ENCODE data around the gene MT1E. TPM values are rescaled to one million over a fixed set of nuclear protein-coding genes. Genes with fewer than 3 reads are reported as not detected.
A peak's percentile ranks its signal among the peaks of the same experiment; 100 is the strongest.
"Not testable (repeated sequence)": the region's sequence is repeated elsewhere in the genome, so short reads cannot be mapped to it uniquely, and the experiment has no call there.

Gene MT1E
- total RNA-seq, 1 experiment from 2014 or later: 89.4 TPM

DNA sequence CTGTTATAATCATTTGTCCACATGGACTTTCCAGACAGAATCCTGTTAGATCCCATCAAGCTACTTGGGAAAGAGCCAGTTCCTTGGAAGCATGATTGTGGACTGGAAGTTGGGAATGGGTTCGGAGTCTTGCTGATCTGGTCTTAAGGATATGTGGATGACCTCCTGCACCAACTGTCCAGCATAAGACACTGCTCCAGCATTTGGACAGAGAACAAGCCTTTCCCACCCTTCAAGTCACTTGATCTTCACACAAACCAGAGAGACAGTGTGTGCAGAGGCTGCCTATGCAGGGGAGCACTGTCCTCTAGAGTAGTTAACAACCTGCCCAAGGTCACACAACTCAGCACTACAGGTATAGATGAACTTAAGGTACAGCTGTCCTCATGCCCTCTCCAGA, 20.3 kb downstream of the MT1E start:
- no peak for DNase-seq (ENCODE audit: low read depth)

DNA sequence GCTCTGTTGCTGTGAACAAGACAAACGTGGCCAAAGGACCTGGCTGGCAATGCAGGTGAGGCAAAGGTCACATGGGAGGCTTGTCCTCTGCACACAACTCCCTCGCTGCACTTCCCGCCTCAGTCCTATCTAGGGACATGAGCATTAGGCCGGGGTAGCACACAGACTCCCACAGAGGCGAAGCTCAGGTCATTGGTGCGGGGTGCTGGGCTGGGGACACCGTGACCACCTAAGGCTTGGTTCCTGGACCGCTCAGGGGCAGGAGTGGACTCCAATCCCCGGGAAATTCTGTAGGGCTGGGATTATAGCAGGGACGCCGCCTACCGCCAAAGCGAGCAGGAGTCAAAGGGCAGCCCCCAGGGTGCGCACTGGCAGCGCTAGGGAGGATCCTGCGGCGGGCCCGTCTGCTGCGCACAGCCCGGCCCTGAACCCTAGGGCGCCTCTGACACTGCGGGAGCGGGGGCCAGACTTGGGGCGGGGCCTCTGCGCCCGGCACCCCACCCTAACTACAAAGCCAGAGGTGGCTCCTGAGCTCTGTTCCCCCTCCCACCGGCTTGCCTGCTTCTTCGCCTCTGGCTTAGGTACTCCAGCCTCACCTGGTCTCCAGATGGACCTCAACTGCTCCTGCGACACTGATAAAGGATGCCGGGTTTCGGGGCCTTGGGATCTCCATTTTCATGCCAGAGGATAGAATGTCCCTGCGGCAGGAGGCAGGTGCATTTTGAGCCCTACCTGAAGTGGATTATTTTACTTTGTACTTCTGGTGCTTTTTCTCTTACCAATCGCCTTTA, 22.3 kb downstream of the MT1E start:
- DNase-seq (ENCODE audit: low read depth): no peak

DNA sequence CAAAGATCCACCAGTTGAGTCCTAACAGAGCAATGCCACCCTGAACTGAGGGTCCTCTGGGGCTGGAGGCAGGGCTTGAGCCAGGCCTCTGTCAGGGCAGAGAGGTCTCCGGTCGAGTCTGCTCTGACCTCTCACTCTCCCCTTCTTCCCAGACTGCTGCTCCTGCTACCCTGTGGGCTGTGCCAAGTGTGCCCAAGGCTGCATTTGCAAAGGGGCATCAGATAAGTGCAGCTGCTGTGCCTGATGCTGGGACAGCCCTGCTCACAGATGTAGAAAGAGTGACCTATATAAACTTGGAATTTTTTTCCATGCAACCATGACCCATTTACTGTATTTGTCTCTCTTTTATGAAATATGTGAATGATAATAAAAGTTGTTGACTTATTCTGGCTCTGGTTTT, 23.7 kb downstream of the MT1E start:
- DNase-seq (ENCODE audit: low read depth): no peak

DNA sequence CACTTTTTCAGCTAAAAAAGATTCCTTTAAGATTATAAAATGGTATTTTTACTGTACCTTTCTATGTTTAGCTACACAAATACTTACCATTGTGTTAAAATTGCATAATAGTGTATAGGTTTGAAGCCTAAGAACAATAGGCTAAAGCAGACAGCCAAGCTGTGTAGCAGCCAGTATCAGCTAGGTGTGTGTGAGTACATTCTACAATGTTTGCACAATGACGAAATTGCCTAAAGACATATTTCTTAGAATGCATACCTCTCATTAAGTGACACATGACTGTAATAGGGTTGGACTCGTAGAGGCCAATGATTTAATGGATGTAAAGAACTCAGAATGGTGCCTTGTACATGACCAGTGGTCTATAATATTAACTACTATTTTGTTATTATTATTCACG, 24.2 kb downstream of the MT1E start:
- DNase-seq (ENCODE audit: low read depth): no peak

DNA sequence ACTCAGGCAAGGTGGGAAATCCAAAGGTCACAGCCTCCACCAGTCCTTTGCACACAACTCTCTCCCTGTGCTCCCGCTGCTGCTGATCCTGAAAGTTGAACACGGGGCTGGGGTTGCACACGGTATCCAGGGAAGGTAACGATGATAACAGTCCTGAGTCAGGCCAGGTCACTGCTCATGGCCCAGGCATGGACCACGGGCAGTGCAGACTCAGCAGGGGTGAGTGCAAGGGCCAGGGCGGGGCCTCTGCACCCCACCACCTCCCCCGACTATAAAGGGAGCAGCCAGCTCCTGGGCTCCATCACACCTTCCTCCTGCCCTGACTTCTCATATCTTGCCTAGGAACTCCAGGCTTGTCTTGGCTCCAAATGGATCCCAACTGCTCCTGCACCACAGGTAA, 26.0 kb downstream of the MT1E start, which contains the start of gene MT1B:
MT1B (plus strand) TSS at position 301 of the 400 bp plus-strand sequence; CDS start at position 369, 68 bp downstream.
- no peak for DNase-seq (ENCODE audit: low read depth)

DNA sequence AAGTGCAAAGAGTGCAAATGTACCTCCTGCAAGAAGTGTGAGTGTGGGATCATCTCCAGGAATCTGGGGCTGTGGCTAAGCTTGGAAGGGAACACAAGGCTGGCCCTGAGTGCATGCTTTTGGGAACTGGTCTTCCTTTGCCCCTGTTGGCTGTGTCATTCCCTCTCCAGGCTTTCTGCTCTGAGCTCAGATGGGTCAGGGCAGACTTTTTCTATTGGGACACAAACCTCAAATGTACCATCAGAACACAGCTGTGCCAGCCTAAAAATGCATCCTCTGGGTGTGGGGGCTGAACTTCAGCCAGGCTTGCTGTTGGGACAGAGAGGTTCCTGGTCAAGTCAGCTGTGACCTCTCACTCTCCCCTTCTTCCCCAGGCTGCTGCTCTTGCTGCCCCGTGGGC, 27.0 kb downstream of the MT1E start:
- DNase-seq (ENCODE audit: low read depth): no peak

DNA sequence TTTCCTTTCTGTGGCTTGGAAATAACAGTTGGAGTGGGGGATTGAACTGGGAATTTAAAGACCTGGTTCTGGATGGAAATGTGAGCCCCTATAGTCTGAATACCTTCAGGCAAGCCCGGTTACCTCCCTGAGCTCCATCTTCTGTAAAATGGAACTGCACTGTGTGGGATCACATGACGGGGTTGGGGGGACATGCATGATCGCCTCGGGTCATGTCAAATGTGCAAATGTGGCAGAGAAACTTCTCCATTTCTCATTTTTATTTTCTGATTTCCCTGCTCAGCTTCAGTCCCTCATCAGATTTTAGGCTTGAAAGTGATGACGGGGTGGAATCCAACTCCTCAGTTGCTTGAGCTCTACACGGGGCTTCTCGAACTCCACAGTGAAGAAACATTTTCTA, 27.6 kb downstream of the MT1E start:
- no peak for DNase-seq (ENCODE audit: low read depth)

DNA sequence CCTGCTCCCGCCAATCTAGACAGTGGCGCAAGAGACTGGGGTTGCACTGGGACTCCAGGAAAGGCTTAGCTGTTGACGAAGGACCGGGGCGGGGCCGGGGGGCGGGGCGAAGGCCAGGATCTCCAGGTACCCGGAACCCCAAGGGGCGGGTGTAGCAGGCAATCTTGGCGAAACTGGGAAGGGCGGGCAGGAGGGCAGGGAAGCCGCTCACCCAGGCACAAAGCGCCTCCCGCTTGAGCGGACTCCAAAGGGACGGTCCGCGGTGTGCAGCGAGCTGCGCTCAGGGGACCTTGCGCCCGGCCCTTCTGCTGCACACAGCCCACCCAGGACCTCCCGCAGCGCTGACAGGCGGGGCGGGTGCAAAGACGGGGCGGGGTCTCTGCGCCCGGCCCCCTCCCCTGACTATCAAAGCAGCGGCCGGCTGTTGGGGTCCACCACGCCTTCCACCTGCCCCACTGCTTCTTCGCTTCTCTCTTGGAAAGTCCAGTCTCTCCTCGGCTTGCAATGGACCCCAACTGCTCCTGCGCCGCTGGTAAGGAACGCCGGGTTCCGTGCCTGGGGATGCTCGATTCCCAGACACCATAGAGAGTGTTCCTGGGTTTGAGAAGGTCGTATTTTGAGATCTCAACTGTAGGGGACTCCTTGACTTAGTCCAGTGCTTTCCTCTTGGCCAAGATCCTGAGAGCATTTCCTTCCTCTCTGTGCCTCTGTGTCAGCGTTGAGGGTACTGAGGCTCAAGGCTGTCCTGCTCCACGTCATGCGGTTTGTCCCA, 32.2 kb downstream of the MT1E start, which contains the start of gene MT1F:
MT1F (plus strand) TSS at position 405 of the 772 bp plus-strand sequence; CDS start at position 505, 100 bp downstream.
- peak; percentile 79 for DNase-seq (ENCODE audit: low read depth)

DNA sequence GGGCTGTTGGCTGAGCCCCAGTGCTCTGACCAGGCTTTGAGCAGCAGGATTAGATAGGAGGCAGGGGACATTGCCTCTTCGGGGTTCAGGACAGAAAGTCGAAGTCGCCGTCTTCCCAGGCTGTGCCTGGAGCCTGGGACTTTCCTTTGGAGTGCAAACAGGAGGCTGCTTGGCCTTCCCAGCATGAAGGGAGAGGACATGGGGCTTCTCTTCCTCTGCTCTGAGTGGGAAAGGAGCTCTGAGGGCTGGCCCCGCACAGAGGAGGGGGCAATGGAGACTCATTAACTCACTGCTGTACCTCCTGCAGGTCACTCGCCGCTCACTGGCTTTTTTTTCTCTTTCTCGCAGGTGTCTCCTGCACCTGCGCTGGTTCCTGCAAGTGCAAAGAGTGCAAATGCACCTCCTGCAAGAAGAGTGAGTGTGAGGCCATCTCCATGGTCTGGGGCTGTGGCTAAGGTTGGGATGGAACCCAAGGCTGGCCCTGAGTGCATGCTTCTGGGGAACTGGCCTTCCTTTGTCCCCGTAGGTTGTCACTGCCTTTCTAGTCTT, 32.8 kb downstream of the MT1E start:
- no peak for DNase-seq (ENCODE audit: low read depth)

DNA sequence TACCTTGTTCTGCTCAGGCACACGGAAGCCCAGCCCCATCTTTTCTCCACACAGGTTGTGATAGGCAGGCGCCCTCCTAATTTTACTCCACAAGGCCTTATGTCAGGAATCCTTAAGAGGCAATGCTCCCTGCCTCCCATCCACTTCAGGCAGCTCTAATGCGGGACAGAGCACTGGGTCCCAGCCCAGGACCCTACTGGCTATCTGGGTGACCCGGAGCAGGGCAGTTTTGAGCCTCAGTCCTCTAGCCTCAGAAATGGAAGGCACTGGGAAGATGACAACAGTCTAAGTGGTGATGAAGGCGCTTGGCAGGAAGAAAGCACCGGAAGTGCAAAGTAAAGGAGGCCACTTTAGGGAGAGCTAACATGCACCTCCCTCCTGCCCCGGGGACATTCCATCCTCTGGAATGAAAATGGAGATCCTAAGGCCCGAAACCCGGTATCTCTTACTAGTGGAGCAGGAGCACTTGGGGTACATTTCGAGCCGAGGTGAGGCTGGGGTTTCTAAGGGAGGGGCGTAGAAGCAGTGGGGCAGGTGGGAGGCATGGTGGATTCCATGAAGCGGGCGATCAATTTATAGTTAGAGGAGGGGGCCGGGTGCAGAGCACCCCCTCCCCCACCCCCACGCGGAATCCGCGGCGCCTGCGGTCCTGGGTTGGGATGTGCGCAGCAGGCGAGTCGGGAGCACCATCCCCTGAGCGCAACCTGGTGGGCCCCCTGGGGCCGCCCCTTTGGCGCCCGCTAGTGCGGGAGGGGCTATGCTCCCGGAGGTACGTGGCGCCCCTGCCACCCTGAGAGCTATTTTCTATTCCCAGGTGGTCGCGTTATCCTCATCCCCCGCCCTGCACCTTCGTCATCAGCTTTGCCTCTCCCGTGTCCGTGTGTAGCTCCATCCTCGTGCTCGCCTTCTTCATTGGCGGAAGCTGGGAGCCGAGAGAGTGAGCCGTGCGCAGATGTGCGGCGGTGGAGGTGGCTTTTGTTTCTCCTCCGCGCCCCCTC, 37.1 kb downstream of the MT1E start:
- DNase-seq (ENCODE audit: low read depth): no peak

DNA sequence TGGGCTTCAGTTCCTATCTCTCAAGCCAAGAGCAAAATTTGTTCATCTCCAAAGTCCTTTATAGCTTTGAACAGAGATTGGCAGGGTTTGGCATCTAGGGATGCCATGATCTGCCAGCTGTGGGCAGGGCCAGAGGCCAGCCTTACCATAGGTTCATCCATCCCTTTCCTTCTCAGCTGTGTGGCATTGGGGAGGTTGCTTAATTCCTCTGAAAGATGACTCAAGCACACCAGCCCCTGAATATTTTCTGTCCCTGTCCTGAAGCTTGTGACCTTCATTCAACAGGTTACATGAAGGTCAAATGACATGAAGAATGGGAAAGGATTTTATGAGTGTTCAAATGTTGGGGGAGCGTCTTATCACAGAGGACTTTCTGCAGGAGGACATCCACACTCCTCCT, 38.9 kb downstream of the MT1E start:
- DNase-seq (ENCODE audit: low read depth): no peak

DNA sequence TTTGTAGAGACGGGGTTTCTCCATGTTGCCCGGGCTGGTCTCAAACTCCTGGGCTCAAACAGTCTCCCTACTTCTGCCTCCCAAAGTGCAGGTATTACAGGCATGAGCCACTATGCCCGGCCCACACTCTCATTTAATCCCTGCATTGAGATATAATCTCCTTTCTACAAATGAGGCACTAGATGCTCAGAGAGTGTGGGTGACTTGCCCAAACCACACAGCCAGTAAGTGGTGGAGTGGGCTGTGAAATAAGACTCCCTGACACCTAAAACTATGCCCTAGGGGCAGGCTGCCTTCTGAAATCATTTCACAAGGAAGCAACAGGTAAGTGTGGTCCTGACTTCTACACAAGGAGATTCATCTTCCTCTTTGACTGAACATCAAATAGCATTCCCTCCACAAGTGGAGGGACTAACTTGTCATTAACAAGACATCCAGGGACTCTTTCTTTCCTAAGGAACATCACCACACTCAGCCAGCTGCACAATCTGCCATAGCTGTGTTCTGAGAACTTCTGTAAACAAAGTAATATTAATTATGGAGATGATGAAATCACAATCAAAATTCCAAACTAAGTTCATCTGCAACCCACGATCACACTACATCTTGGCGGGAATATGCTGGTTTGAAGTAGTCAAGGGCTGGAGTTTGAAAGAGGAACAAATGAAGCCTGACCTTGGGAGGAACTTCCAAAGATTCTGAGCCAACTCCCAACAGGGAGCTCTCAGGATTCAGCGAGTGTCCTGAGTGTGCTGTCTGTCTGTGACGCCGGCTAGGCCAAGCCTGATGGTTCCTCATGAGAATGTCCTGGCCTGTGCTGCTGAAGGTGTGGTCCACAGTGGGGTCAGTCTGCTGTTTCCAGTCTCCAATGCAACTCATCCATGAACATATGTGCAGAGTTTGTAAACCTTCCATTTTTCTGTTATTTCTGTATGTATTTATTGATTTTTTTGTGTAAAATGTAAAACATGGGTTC, 40.0 kb downstream of the MT1E start:
- not testable (repeated sequence) for DNase-seq (ENCODE audit: low read depth)

DNA sequence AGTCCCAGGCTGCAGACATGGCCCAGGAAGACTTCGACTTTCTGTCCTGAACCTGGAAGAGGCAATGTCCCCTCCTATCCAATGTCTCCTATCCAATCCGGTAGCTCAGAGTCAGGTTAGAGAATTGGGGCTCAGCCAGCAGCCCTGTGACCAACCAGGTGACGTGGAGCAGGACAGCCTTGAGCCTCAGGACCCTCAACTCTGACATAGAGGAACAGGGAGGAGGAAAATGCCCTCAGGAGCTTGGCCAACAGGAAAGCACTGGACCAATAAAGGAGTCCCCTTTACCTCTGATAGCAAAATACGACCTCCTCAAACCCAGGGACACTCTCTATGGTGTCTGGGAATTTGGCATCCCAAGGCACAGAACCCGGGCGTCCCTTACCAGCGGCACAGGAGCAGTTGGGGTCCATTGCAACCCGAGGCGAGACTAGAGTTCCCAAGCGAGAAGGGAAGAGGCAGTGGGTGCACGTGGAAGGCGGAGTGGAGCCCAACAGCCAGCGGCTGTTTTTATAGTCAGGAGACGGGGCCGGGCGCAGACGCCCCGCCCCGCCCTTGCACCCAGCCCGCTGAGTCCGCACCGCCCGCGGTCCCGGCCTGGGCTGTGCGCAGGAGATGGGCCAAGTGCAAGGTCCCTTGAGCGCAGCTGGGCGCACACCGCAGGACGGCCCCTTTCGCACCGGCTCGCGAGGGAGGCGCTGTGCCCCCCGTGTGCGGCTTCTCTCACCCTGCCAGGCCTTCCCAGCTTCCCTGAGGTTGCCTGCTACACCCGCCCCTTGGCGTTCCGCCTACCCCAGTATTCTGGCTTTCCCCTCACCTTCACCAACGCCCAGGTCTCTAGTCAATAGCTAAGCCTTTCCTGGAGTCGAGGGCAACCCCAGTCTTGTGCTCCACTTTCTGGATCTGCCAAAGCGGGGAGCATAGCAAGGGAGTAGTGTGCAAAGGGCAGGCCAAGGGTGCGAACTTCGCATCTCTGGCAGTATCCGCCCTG, 42.3 kb downstream of the MT1E start, which contains the start of gene MT1G:
MT1G (minus strand) TSS at position 485 of the 991 bp plus-strand sequence; CDS start at position 413, 72 bp downstream.
- no peak for DNase-seq (ENCODE audit: low read depth)

DNA sequence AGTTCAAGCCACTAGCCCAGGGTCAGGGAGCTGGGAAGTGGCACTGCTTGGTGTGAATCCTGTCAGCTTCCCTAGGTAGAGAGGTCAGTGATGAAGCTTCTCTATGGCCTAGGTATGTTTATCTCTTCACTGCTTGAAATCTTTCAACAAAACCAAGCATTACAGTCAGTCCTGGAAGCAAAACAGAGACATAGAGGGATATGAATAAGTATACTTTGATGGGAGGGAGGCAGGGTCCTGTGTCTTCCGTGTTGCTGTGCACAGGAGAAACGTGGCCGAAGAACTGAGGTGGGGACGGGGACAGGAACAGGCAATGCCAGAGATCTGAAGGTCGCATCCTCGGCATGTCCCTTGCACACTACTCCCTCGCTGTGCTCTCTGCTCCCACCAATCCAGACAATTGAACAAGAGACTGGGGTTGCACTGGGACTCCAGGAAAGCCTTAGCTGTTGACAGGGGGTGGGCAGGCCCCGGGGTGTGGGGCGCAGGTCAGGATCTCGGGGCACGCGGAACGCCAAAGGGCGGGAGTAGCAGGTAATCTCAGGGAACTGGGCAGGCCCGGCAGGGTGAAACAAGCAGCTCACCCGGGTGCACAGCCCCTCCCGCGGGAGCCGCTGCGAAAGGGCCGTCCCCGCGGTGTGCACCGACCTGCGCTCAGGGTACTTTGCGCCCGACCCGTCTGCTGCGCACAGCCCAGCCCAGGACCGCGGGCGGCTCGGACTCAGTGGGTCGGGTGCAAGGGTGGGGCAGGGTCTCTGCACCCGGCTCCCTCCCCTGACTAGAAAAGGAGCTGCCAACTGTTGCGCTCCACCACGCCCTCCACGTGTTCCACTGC, 43.6 kb downstream of the MT1E start, which contains the start of gene MT1H:
MT1H (plus strand) TSS at position 810 of the 835 bp plus-strand sequence. CDS start 71 bp downstream, outside the sequence.
- DNase-seq (ENCODE audit: low read depth): no peak

DNA sequence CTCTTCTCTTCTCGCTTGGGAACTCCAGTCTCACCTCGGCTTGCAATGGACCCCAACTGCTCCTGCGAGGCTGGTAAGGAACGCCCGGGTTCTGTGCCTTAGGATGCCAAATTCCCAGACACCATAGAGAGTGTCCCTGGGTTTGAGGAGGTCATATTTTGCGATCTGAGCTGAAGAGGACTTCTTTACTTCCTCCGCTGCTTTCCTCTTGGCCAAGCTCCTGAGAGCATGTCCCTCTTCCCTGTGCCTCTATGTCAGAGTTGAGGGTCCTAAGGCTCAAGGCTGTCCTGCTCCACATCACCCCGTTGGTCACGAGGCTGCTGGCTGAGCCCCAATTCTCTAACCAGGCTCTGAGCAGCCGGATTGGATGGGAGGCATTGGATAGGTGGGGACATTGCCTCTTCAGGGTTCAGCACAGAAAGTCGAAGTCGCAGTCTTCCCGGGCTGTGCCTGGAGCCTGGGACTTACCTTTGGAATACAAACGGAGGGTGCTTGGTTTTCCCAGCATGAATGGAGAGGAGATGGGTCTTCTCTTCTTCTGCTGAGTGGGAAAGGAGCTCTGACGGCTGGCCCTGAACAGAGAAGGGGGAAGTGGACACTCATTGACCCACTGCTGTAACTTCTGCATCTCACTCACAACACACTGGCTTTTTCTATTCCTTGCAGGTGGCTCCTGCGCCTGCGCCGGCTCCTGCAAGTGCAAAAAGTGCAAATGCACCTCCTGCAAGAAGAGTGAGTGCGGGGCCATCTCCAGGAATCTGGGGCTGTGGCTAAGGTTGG, 44.4 kb downstream of the MT1E start:
- no peak for DNase-seq (ENCODE audit: low read depth)

DNA sequence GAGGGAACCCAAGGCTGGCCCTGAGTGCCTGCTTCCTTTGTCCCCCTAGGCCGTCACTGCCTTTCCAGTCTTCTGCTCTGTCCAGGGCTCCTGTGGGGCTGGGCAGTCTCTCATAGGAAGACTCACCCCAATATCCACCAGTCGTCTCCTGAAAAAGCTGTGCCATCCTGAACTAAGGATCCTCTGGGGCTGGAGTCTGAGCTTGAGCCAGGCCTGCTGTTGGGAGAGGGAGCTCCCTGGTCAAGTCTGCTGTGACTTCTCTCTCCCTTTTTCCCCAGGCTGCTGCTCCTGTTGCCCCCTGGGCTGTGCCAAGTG, 45.0 kb downstream of the MT1E start:
- no peak for DNase-seq (ENCODE audit: low read depth)

DNA sequence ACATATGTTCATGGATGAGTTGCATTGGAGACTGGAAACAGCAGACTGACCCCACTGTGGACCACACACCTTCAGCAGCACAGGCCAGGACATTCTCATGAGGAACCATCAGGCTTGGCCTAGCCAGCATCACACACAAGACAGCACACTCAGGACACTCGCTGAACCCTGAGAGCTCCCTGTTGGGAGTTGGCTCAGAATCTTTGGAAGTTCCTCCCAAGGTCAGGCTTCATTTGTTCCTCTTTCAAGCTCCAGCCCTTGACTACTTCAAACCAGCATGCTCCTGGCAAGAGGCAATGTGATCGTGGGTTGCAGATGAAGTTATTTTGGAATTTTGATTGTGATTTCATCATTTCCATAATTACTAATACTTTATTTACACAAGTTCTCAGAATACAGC, 46.1 kb downstream of the MT1E start:
- not testable (repeated sequence) for DNase-seq (ENCODE audit: low read depth)
